NCI-H345 (cell line): ENCODE data around the gene SDC4.

Source experiments
- DNase-seq: peaks from one replicate; lab custom pipeline; 2025; lab: John Stamatoyannopoulos, UW

Gene SDC4

DNA sequence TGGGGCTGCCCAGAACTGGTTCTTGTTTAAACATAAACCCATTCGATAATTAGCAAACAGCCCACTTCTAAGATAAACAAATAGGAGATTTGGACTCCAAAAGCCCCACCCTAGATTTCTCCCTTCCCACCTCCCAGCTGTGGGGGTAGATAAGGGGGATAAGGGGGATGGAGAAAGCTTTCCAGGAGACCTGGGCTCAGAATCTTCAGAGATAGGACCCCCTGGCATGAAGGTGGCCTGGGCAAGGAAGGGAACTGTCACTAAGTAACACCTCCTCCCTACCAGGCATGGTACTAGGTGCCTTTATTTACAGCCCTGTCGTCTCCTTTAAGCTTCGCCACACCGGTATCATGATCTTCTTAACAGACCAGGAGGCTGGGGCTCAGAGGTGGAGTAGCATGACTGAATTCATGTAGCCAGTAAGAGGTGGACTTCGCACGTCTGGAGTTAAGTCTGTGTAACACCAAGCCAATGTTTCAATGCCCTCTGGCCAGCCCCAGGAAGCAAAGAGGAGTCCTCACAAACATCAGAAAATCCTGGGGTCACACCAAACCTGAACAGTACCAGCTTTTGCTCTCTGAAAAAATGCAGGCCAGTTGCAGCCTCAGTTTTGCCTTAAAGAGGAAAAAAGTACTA, 4.6 kb downstream of the SDC4 start:
- DNase-seq, result peak; percentile 79

DNA sequence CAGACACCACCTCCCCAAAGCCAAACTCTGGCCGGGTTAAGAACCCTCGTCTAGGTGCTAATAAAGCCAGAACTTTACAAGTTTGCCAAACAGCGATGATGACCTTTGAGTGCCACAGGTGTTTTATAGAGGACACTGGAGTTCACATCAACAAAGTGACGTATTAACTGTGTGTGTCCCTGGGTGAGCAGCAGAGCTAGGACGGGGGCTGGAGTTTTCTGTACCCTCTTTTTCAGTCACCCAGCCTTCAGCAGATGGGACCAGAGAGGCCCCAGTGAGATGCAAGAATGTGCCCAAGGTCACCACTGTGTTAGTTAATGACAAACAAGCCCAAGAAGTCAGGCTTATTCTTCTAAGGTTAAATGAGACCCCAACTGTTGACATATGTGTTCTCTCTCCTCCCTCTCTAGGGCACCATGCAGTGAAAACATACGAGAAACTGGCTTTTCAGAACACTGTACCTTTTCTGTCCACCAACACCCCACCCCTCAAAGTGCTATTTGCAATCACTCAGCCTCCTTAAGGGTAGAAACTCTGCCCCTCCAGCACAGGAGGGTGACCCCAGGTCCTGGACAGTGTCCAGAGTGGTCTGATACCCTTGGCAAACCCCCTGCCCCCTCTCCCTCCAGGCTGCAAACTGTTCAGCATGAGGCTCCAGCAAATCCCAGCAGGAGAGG, 5.2 kb downstream of the SDC4 start:
- DNase-seq, result no peak

DNA sequence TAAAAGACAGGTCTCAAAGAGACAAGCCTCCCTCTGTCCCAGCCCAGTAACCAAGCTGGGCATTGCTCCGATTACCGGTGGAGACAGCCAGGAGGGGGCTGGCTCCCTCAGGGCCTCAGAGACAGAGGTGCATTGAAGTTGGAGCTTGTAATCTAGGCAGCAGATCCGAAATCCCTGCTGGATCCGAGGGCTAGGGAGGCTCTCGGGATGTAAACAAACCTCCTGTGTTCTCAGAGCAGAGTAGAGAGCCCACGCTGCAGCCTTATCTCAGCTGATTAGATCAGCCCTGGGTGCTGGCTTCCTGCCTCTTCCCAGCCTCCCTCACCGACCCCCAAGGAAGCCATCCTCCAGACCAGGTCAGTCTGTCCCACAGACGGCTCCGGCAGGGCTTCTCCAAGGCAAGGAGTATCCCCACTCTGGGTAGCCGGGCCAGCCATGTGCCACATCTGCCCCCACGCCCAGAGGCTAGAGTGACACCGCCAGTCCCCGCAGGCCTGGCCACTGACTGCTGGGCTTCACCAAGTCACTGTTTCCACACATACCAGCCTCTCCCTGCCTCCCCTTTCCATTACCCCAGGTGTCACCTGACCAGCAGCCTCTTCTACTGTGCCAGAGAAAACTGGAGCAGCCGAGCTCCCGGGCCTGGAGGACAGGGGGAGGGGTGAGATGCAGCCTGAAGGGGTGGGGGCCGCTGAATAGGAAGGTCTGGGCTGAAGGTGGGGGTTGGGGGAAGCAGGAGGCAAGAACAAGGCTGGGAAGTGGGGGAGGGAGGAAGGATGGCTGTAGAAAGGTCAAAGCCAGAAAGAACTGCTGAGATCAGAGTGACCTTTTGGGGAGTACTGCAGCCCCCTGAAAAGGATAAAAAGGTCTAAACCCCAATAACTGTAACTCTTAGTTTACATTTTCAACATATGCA, 6.0 kb downstream of the SDC4 start:
- DNase-seq, result peak; percentile 67

DNA sequence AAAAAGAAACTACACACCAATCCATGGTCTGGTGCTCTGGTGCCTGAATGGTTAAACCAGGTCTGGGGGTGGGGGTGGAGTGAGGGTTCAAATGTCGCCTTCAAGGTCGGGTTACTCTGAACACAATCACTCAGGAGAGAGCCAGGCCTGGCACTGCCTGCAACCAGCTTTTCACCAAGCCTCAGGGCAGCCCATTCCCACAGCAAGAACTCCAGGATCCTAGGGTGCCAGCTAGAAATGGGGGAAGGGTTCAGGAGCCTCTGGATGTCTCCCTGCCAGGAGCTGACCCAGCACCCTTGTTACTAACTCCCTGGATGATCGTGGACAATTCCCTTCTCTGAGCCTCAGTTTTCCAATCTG, 6.7 kb downstream of the SDC4 start:
- no peak for DNase-seq

DNA sequence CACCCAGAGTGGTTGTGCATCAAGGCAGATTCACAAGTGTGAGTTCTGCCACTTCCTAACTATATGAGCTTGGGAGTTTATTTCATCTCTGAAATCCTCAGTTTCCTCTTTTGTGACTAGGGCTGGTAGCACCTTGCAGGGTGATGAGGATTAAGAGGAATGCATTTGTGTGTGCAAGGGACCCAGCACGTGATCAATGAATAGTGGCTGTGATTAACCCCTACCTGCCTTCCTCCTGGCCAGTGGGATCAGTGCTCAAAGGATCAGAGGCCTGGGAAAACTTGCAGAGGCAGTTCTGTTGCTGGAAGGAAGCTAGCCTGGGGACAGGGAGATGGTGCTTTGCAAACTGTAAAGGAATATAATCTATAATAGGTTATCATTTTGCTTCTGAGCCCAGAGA, 7.3 kb downstream of the SDC4 start:
- DNase-seq, result no peak

DNA sequence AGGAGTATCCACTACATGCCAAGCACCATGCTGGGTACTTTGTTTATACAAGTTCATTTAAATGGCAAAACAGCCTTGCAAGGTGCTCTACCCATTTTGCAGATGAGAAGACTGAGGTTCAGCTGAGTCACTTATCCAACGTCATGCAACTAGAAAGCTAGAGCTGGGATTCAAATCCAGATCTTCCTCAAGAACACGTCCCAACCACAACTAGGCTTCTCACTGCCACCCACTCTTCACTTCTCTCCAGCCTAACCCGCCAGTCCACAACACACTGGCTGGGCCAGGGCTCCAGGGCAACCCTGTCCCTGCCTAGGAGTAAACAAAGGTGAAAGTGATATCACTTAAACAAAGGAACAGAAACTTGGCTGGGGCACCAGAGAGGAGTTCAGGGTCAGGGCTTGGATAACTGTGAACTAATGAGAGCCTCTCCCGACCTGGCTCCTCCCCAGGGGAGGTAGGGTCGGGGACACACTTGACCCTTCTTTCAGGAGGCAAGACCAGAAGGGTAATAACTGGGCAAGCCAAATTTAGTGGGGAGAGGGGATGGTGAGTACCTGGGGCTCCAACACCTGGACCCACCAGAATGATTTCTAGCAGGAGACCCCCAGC, 7.9 kb downstream of the SDC4 start:
- no peak for DNase-seq

DNA sequence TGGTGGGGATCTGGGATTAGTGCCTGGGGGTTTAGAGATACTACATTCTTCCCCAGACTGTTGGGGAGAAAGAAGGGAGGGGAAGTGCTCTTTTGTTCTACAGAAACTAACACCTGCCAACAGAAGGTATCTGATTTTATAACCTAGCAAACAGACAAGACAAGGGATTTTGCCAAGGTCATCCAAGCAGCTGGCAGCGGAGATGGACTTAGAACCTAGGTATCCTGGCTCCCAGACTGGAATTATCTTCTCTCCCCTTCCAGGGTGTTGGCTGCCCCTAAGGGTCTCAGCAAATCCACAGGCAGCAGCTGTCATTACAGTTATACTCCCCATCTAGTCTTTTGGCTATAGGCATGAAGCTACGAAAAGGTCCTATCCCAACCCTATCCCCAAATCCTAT, 8.4 kb downstream of the SDC4 start:
- DNase-seq, result no peak

DNA sequence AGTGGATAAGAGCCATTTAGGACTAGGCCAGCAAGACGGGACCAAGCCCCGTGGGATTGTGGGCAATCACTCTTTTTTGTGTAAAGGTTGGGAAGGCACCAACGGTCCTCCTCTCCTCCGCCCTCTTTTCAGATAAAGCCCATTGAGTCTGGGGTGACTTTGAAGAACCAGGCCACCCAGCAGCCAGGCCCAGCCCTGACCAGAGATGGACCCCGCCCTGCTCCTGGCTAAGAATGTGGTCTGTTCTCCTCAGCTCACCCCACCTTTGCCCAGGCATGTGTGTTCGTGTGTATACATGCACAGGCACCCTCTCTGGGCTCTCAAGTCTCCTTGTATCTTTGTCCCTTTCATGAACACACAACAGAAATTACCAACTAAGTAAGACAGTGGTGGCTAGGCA, 9.1 kb downstream of the SDC4 start:
- no peak for DNase-seq

DNA sequence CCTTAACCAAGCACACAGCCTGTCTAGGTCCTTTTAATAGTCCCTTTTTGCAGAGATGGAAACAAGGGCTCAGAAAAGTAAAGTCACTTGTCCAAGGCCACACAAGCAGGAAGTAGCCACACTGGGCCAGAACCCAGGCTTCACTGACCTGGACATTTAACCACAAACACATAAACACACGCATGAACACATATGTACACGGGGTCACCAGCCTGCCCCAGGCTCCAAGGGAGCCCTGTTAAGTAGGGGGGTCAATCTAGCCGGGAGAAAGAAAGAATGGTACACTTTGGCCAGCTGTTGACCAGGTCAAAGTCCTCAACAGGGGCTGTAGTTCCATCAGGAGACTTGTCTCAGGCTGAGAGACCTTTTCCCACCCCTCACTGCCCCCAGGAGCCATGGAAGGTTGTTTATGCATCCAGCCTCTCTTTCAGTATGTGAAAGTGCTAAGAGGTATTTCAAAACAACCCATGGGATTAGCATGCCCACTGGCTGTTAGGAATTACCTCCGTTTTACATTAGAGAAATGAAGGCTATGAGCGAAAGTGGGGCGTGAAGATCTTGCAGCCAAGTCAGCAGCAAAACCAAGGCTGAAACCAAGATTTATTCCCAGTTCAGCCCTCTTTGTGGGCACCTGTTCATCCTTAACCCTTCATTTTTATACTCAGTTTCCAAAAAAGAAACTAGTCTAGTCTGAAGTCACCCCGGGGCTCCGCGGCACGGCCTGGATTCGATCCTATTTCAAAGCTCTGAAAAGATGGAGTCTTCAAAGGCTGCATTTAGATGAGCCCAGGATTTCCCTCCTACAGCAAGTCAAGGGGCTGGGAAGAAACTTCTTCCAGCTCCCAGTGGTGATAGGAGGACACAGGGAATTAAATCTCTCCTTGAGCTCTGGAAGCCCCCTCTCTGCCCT, 9.8 kb downstream of the SDC4 start:
- DNase-seq, result no peak

DNA sequence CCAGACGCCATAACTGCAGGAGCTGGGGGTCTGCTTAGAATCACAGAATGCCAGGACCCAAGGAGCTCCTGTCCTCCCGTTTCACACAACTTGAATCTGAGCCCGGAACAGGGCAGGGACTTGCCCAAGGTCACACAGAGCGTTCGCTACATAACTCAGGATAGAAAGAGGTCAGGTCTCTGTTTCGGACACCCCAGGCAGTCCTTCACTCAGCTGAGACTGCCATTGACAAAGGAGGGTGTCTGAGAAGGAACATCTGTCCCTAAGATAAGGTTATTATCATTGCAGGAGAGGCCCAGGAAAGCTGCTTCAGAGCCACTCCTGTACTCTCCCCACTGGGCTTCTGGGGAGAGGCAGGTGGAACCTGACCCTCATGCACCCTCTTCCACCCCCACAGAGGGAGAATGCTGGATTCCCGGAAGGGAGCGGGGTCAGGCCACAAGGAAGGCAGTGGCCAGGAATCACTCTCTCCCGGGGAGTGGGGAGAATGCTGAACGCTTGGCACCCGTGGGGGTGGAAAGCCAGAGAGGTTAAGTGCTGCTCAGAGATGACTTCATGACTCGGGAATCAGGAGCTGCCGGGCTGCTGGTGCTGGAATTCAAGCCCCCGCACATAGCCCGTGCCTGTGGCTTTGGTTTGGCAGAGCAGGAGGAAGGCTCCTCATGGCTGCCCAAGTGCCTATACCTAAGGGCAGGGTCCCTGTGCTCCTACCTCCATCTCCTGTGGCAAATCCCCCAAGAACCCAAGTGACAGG, 10.7 kb downstream of the SDC4 start:
- no peak for DNase-seq

DNA sequence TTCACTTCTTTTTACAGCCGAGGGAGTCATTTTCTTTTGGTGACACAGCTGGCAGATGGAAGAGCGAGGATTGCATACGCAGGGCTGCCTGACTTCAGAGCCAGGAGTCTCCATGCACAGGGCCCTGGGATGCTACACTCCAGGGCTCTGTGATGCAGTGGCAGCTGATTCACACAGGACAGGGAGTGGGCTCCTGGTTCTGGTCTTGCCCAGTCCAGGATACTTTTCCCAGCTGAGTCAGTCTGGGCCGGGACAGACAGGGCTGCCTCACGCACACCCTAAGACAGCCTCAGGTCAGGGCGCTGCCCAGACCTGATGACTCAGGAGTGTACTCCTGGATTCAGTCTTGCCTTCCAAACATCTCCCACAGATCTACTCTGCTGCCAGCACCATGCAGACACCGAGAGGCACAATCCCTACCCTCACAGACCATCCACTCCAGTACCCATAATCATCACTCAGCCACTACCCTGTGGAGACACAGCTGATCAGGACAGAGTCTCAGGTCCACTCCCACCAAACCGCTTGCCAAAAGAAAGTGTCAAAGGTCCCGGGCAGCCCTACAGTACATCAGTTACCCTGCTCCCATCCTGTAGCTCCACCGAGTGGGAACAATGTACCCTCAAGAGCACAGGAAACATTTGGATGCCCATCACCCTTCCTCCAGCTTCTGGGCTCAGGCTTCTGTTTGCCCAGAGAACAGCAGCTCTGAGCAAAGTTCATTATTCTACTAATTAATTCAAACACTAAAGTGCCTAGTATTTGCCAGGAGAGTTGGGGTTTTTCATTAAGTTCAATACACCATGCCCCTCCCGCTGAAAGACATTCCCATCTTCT, 11.5 kb downstream of the SDC4 start:
- DNase-seq, result no peak

DNA sequence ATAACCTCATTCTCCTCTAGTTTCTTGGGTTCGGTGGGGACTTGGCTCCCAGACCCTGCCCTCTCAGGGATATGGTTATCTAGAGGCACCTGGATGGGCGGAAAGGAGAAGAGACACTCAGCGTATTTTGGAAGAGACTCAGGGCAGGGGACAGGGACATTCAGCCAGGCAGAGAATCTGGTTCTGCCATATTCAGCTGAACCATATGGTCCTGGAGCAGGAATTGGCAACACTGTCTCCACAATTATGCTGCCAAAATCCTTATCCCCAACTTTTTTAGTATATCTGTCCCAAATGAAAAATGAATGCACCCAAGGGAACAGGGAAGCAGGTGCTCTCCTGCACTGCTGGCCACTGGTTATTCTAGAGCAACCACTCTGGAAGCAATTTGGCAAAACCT, 17.7 kb downstream of the SDC4 start:
- no peak for DNase-seq

DNA sequence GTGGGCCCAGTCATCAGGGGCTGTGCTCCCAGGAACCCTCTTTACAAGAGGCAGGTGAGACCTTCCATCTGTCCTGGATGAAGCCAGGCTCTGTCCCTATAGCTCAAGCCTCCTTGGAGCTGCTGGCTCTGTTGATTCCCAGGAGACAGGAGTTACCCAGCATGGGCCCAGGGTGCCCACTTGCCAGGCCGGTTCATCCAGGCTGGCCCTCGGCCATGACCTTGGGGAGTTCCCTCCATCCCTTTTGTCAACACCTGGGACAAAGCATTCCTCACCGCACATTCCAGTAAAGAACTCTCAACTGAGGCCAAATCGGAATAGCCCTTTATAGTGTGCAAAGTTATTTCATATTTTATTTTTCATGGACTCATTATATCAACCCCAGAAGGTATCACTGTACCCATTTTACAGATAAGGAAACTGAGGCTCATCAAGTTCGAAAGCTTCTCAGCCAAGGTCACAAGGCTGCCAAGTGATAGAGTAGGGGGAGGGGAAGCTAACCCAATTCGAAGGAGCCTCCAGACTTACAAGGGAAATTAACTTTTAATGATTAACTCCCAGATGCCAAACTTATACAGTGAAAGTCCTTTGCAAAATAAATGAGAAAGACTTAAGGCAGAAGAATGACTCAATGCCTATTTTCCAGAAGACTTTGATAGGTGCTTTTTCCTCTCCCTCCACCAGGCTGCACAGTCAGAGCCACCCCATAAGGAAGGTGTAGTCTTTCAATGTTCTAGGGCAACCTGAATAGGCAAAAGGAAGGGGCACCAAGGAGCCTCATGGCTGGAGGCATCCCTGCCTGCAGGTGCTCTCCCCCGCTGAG, 18.5 kb downstream of the SDC4 start:
- no peak for DNase-seq

DNA sequence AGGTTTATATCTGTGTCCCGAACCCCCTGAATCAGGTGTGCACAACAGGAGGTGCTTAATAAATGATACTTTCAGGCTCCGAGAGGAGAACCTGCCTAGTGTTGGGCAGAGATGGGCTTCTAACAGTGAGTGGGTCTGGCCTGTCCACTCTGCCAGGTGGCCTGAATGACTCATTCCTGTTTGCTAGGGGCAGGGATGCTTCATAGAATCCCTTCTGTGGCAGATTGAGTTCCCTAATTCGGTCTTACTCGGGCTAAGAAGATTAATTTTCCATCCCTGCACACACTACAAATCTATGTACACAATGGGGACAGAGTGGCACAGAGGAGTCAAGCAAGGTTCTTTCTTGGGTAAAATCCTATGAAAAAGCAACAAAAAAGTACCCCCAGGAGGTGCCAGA, 19.8 kb downstream of the SDC4 start:
- DNase-seq, result no peak

DNA sequence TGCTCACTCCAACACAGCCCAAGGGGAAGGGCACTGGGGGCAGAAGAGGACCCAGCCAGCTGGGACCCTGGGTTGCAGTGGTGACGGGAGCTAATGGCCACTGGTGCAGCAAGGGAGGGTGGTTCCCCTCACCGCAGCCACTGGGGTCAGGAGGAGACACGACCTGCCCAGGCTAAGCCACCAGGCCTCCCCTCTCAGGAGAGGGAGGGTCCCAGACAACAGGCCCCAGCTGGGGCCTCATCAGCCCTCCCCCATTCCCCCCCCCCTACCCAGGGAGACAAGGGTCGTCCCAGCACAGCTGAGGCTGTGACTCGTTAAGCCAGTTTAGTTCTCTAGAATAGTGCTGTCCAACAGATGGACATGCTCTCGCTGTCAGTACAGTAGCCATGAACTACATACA, 22.9 kb downstream of the SDC4 start:
- no peak for DNase-seq

DNA sequence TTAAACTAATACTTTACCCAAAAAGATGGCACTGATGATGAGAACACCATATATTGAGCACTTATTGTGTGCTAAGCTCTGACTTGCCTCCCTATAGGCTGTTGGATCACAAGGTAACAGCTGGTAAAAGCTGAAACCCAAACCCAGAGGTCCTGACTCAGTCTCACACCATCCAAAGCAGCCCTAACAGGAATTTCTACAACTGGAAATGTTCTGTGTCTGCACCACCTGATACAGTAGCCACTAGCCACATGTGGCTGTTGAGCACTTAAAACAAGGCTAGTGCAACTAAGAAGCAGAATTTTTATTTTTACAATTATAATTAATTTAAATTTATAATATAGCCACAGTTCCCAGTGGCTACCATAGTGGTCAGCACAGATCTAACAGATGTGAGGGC, 24.5 kb downstream of the SDC4 start:
- DNase-seq, result no peak

DNA sequence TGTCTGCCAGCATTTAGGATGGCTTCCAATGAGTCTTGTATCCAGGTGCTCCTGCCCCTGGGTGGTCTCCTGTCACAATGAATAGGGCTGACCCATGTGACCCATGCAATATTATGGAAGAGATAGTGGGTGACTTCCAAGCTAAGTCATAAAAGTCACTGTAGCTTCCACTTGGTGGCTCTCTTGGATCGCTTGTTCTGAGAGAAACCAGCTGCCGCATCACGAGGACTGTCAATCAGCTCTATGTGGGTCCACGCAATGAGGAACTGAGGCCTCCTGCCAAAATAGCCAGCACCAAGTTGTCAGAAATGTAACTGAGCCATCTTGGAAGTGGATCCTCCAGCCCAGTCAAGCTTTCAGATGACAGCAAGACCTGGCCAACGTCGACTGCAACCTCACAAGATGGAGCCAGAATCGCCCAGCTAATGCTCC, 25.3 kb downstream of the SDC4 start:
- DNase-seq, result peak; percentile 22

DNA sequence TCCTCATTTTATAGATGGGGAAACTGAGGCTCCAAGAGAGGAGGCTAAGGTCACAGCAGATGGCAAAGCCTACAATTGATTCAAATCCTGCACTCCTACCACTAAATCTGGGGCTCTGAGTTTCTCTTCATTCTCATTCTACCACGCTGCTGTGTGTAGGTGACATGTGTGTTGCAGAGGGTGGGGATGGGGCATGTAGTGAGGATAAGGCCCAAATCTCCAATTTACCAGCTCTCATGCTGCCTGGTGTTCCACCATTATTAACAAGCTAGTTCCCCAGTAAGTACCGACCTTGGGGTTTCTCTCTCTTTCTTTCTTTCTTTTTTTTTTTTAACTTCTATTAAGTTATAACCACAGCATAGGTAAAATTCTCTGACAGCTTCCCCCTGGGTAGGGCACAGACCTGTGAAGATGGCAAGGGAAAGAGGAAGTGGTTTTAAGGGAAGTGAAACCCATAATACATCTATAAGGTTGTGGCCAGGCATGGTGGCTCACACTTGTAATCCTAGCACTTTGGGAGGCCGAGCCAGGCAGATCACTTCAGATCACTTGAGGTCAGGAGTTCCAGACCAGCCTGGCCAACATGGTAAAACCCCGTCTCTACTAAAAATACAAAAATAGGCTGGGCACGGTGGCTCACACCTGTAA, 27.2 kb downstream of the SDC4 start:
- no peak for DNase-seq

DNA sequence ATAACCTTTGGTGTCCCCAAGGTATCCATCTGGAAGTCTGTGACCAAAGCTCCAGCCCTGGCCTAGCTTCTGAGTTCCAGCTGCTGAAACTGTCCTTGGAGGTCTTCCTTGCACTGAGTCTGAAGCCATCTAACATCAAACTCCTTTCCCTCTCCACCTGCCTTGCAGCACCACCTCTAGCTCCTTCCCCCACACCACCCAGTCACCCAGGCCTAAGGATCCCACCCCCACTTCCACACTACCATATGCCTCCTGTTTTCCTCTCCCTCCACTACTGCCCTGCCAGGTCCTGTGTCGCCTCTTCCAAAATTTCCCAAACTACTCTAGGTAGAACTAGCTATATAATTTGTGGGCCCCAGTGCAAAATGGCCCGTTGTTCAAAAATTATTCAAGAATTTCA, 29.3 kb downstream of the SDC4 start:
- DNase-seq, result no peak
